ENCODE data around the gene SNX20.

The SNX20 gene

GRCh38 chr16:50668368-50669008 is 12.6 kb downstream of the SNX20 start:
- no peak for ATAC-seq
- no peak for TF ChIP-seq CREB5 (CRISPR knock-in tag; IDR thresholded peaks at IDR 0.05; ENCODE audit: low read depth)
- no peak for TF ChIP-seq BACH2 (CRISPR knock-in tag; IDR thresholded peaks at IDR 0.05; ENCODE audit: borderline replicate concordance)
- TF ChIP-seq ZNF8 (CRISPR knock-in tag; IDR thresholded peaks at IDR 0.05): no peak
- TF ChIP-seq ZNF70 (CRISPR knock-in tag; IDR thresholded peaks at IDR 0.05): no peak
- no peak for TF ChIP-seq ISL1 (CRISPR knock-in tag; IDR thresholded peaks at IDR 0.05)
- no peak for TF ChIP-seq CSRNP3 (CRISPR knock-in tag; IDR thresholded peaks at IDR 0.05)
- no peak for TF ChIP-seq POU6F1 (CRISPR knock-in tag; IDR thresholded peaks at IDR 0.05; ENCODE audit: borderline replicate concordance, low read depth)
- TF ChIP-seq TCF4 (CRISPR knock-in tag; IDR thresholded peaks at IDR 0.05; ENCODE audit: borderline replicate concordance): no peak
- no peak for TF ChIP-seq RARB (CRISPR knock-in tag; IDR thresholded peaks at IDR 0.05)
- no peak for TF ChIP-seq ARNTL (CRISPR knock-in tag; IDR thresholded peaks at IDR 0.05; ENCODE audit: borderline replicate concordance, low read depth)
- TF ChIP-seq CSDC2 (CRISPR knock-in tag; IDR thresholded peaks at IDR 0.05): no peak
- TF ChIP-seq GLIS3 (CRISPR knock-in tag; IDR thresholded peaks at IDR 0.05): no peak
- no peak for TF ChIP-seq OSR1 (CRISPR knock-in tag; IDR thresholded peaks at IDR 0.05)
- no peak for TF ChIP-seq TSHZ2 (CRISPR knock-in tag; IDR thresholded peaks at IDR 0.05)
- no peak for TF ChIP-seq ZFP30 (CRISPR knock-in tag; IDR thresholded peaks at IDR 0.05)
- no peak for TF ChIP-seq ZFP3 (CRISPR knock-in tag; IDR thresholded peaks at IDR 0.05)

GRCh38 chr16:50667497-50668367 is 13.4 kb downstream of the SNX20 start:
- ATAC-seq: no peak

More at GRCh38 chr16:50667497-50668367, 13.4 kb downstream of the SNX20 start:
- TF ChIP-seq PATZ1 (CRISPR knock-in tag; IDR thresholded peaks at IDR 0.05; ENCODE audit: borderline replicate concordance) (no peak), ZNF8 (CRISPR knock-in tag; IDR thresholded peaks at IDR 0.05) (no peak), ESRRG (CRISPR knock-in tag; IDR thresholded peaks at IDR 0.05) (no peak), SNAI2 (CRISPR knock-in tag; IDR thresholded peaks at IDR 0.05) (no peak), ZFP3 (CRISPR knock-in tag; IDR thresholded peaks at IDR 0.05) (no peak)

Data from SK-N-SH treated with all-trans-retinoic acid at 6 μM for 48 hours (cell line).